Body of pancreas (tissue), 4 donors: ENCODE data around the gene UBE2V1.

Experiments used
- CTCF ChIP-seq, 7 experiments: fragments of 450-650 bp in 4 of 7; fragments of 200-600 bp in 3 of 7; sonication (generic) in 3 of 7; IDR thresholded peaks; one replicate each; pipeline ENCODE4 v1.5.1; 2016 to 2019; ENCODE audit warnings: antibody characterized with exemption in 7 of 7
- POLR2A ChIP-seq, 3 donors: fragments of 450-650 bp; IDR thresholded peaks; one replicate each; pipeline ENCODE4 v1.6.1; 2016; ENCODE audit warnings: antibody characterized with exemption in 3 of 3, mild to moderate bottlenecking in 2 of 3

DNA sequence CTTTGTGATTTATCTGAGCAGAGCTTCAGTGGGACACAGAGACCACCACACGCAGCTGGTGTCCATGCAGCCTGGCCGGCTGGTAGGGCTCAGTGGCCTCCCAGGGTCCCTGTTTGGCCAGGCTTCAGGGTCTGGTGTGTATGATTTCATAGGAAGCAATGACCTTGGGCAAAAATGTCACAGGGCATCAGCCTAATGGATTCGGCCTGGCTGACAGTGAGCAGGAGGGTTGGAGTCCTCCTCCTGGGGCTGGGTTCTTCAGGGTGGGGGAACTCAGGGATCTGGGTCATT, 47.7 kb downstream of the UBE2V1 start:
- no peak for TF ChIP-seq CTCF (IDR thresholded peaks at IDR 0.05)
- no peak for TF ChIP-seq POLR2A (IDR thresholded peaks at IDR 0.05)
